HepG2 (cell line): ENCODE measurements around the gene XPOT. TPM values are rescaled to one million over a fixed set of nuclear protein-coding genes. Genes with fewer than 3 reads are reported as not detected.
A peak's percentile ranks its signal among the peaks of the same experiment; 100 is the strongest.

Source experiments
- ATAD3A ChIP-seq: sonication (generic); formaldehyde crosslinking; IDR thresholded peaks from 2 replicates; pipeline ENCODE4 v1.4.0; 2020; ENCODE audit warnings: missing genetic modification reagents
- EEA1 ChIP-seq: sonication (generic); formaldehyde crosslinking; IDR thresholded peaks from 2 replicates; pipeline ENCODE4 v1.5.1; 2020; ENCODE audit warnings: mild to moderate bottlenecking, missing genetic modification reagents, borderline replicate concordance
- FOXA3 ChIP-seq: IDR thresholded peaks from 2 replicates; pipeline ENCODE4 v1.6.1; 2016; ENCODE audit warnings: missing genetic modification reagents, missing compliant biosample characterization
- IRF9 ChIP-seq: sonication (generic); formaldehyde crosslinking; IDR thresholded peaks from 2 replicates; pipeline ENCODE4 v1.8.0; 2022; ENCODE audit warnings: missing genetic modification reagents, mild to moderate bottlenecking, borderline replicate concordance
- MNT ChIP-seq: fragments of 450-650 bp; IDR thresholded peaks from 2 replicates; pipeline ENCODE4 v1.6.1; 2016
- NCOA1 ChIP-seq: sonication (generic); formaldehyde crosslinking; IDR thresholded peaks from 2 replicates; pipeline ENCODE4 v1.9.0; 2021; ENCODE audit warnings: missing genetic modification reagents
- NFKB2 ChIP-seq: sonication (generic); formaldehyde crosslinking; IDR thresholded peaks from 2 replicates; pipeline ENCODE4 v1.4.0; 2020; ENCODE audit warnings: missing genetic modification reagents, borderline replicate concordance
- NR2C2 ChIP-seq: sonication (generic); formaldehyde crosslinking; IDR thresholded peaks from 2 replicates; pipeline ENCODE4 v1.4.0; 2020; ENCODE audit warnings: missing genetic modification reagents, mild to moderate bottlenecking, moderate library complexity, borderline replicate concordance
- POLR2A ChIP-seq, 2 experiments: IDR thresholded peaks; 2 replicates each; pipeline ENCODE4 v1.6.1; 2011; ENCODE audit warnings: low read depth in 2 of 2, low read length in 2 of 2, mild to moderate bottlenecking in 1 of 2, moderate library complexity in 1 of 2; ENCODE audit not compliant: insufficient read depth in 1 of 2
- REXO4 ChIP-seq: sonication (generic); formaldehyde crosslinking; IDR thresholded peaks from 2 replicates; pipeline ENCODE4 v1.8.0; 2022; ENCODE audit warnings: missing genetic modification reagents, mild to moderate bottlenecking, borderline replicate concordance
- SALL1 ChIP-seq: sonication (generic); formaldehyde crosslinking; IDR thresholded peaks from 2 replicates; pipeline ENCODE4 v1.8.0; 2022; ENCODE audit warnings: mild to moderate bottlenecking, missing genetic modification reagents
- SP1 ChIP-seq, 2 experiments: fragments of 450-650 bp in 1 of 2; sonication (generic) in 1 of 2; formaldehyde crosslinking in 1 of 2; IDR thresholded peaks; 2 replicates each; pipeline versions ENCODE4 v1.4.0 to v1.6.1; 2016 to 2020; ENCODE audit warnings: missing genetic modification reagents in 1 of 2
- THAP11 ChIP-seq: IDR thresholded peaks from 2 replicates; pipeline ENCODE4 v1.6.1; 2016; ENCODE audit warnings: missing biosample characterization, missing genetic modification reagents
- ZNF253 ChIP-seq: sonication (generic); formaldehyde crosslinking; IDR thresholded peaks from 2 replicates; pipeline ENCODE4 v1.8.0; 2022; ENCODE audit warnings: mild to moderate bottlenecking, missing genetic modification reagents, borderline replicate concordance
- ZNF503 ChIP-seq: sonication (generic); formaldehyde crosslinking; IDR thresholded peaks from 2 replicates; pipeline ENCODE4 v1.4.0; 2020; ENCODE audit warnings: missing genetic modification reagents
- ZNF574 ChIP-seq: sonication (generic); formaldehyde crosslinking; IDR thresholded peaks from 2 replicates; pipeline ENCODE4 v1.4.0; 2020; ENCODE audit warnings: missing genetic modification reagents
- ZNF674 ChIP-seq: sonication (generic); formaldehyde crosslinking; IDR thresholded peaks from 2 replicates; pipeline ENCODE4 v1.5.0; 2020; ENCODE audit warnings: low read depth, mild to moderate bottlenecking, missing genetic modification reagents
- ZNF777 ChIP-seq: sonication (generic); formaldehyde crosslinking; IDR thresholded peaks from 2 replicates; pipeline ENCODE4 v1.4.0; 2020; ENCODE audit warnings: missing genetic modification reagents
- polyA plus RNA-seq, 8 experiments: library from polyadenylated mRNA; depleted of rRNA in 3 of 8; stranded (reverse) in 7 of 8; unstranded in 1 of 8; fragments of >200 nt; fragmentation: Illumina TruSeq in 4 of 8; extraction: Trizol in 4 of 8; gene quantifications; 2 replicates each; pipeline versions ENCODE4 v1.2.1 to v1.2.3, GENCODE V29; 2011 to 2016; ENCODE audit warnings: low read depth in 4 of 8, missing spikeins in 1 of 8, mixed read lengths in 1 of 8; ENCODE audit not compliant: insufficient read depth in 1 of 8
- total RNA-seq, 5 experiments: library from RNA; depleted of rRNA; stranded (reverse); fragments of >200 nt; fragmentation: Illumina TruSeq; extraction: Trizol; gene quantifications; 2 replicates each; pipeline ENCODE4 v1.2.3, GENCODE V29; 2016; ENCODE audit warnings: low read depth in 1 of 5

XPOT gene
- total and polyA plus RNA-seq, 2 of the 13 experiments (the other 11 are each of a cell fraction or from before 2014, with no cell fraction given), result 93.8 to 102 TPM

GRCh38 chr12:64451687-64452558 is 47.7 kb downstream of the XPOT start, which contains the start of gene TBK1 (continued):
- TF ChIP-seq NR2C2 (CRISPR knock-in tag) (0 out of 2 replicates have a peak, but pooled peaks have one; percentile 49), NCOA1 (CRISPR knock-in tag) (0 out of 2 replicates have a peak, but pooled peaks have one; percentile 46), ZNF674 (CRISPR knock-in tag) (peak; percentile 73; the same call in 1 of the 2 replicates), ZNF503 (peak; percentile 33; the same call in 1 of the 2 replicates), FOXA3 (no peak), POLR2A (IDR thresholded peaks at IDR 0.05; ENCODE audit: insufficient read depth in 1 of 2, low read depth in 2 of 2, low read length in 2 of 2) (peak in 1 of 2 experiments; percentile 86), ATAD3A (0 out of 2 replicates have a peak, but pooled peaks have one; percentile 56), SALL1 (CRISPR knock-in tag) (peak; percentile 77), EEA1 (no peak), IRF9 (CRISPR knock-in tag) (peak; percentile 86; the same call in 1 of the 2 replicates), ZNF253 (CRISPR knock-in tag) (peak; percentile 72; the same call in 1 of the 2 replicates), THAP11 (CRISPR knock-in tag) (peak; percentile 83), MNT (peak; percentile 41), NFKB2 (CRISPR knock-in tag) (peak; percentile 79; the same call in 1 of the 2 replicates), ZNF574 (peak; percentile 76), ZNF777 (CRISPR knock-in tag) (peak; percentile 68), REXO4 (CRISPR knock-in tag) (no peak), SP1 (IDR thresholded peaks at IDR 0.05) (no peak), SP1 (CRISPR knock-in tag; IDR thresholded peaks at IDR 0.05) (no peak)
